SK-N-MC (cell line): ENCODE data around the gene CLASP1.

Source experiments
- EZH2 ChIP-seq: fragments of 200-600 bp; sonication (generic); IDR thresholded peaks from one replicate; pipeline ENCODE4 v1.6.1; 2017; ENCODE audit warnings: antibody characterized with exemption
- FOXP2 ChIP-seq: optimal IDR thresholded peaks from 2 replicates; pipeline ENCODE3; 2011; ENCODE audit warnings: mild to moderate bottlenecking, moderate library complexity; ENCODE audit not compliant: insufficient read depth; ENCODE audit errors: extremely low read length, control extremely low read depth
- POLR2AphosphoS5 ChIP-seq: IDR thresholded peaks from 2 replicates; pipeline ENCODE4 v1.6.1; 2012; ENCODE audit warnings: mild to moderate bottlenecking, low read depth, low read length, borderline replicate concordance

- no peak for TF ChIP-seq POLR2AphosphoS5
- TF ChIP-seq EZH2, result no peak
- TF ChIP-seq FOXP2, result no peak
Measured at GRCh38 chr2:121368155-121368554, 281.1 kb downstream of the CLASP1 start.
